GM04504 (cell line): ENCODE measurements around the gene SMIM31.

Source experiments
- DNase-seq: peaks from one replicate; pipeline ENCODE4 v3.0.0-alpha.2; 2012; ENCODE audit warnings: low read depth

SMIM31 gene

GRCh38 chr4:164789047-164789446, 35.1 kb downstream of the SMIM31 start:
- no peak for DNase-seq

DNA sequence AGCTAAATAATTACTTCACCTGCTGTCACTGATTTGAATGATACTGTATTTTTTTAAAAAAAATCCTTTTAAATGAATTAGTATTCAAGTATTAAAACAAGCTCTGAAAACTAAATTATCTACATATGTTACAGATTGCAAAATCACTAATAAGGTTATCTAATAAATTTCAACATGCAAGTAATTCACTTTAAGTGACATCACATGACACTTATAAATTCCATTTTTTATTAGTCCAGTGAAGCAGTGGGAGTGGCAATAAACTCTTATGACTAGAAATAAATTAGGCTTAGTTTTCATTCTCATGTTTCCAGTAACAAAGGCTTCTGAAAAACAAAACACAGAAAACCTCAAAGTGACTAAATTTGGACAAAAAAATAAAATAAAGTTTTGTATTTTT, 36.3 kb downstream of the SMIM31 start:
- DNase-seq = no peak

- no peak for DNase-seq
Measured at GRCh38 chr4:164799410-164799809, 45.5 kb downstream of the SMIM31 start.

DNA sequence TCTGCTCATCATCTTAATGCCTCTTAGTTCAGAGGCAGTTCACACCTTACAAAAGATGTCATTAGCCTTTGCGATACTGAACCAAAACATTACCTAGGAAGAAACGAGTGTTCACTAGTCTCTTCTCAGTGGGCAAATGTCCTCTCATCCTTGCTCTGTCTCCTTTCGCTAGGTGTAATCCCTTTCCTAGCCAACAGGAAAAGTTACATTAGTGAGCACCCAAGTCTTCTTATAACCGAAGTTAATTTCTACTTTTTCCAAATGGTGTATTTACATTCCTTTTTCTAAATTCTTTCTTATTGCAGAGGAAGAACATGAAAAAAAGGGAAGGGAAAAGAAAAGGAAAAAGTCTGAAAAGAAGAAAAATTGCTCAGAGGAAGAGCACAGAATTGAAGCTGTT, 46.9 kb downstream of the SMIM31 start:
- DNase-seq = no peak

DNA sequence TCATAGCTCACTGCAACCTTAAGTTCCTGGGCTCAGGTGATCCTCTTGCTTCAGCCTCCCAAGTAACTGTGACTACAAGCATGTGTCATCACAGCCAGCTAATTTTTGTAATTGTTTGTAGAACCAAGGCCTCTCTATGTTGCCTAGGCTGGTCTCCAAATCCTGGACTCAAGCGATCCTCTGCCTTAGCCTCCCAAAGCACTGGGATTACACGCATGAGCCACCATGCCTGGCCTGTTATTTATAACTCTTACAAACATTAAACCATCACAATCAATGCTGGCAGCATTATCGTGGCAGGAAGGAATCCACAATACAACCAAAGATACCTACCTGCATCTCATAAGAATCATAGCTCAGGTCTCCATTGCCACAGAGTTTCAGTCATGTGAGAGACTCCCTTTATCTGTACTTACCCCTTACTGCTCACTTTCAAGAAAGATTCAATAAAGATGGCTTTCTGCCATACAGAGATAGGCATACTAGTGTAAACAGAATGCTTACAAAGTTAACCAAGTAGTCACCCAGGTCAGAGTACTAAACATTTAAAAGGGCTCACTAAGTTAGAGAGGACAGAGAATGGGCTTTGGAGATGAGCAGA, 48.5 kb downstream of the SMIM31 start:
- no peak for DNase-seq

- no peak for DNase-seq
Measured at GRCh38 chr4:164803702-164804101, 49.8 kb downstream of the SMIM31 start.

GRCh38 chr4:164807611-164808010, 53.7 kb downstream of the SMIM31 start:
- no peak for DNase-seq

DNA sequence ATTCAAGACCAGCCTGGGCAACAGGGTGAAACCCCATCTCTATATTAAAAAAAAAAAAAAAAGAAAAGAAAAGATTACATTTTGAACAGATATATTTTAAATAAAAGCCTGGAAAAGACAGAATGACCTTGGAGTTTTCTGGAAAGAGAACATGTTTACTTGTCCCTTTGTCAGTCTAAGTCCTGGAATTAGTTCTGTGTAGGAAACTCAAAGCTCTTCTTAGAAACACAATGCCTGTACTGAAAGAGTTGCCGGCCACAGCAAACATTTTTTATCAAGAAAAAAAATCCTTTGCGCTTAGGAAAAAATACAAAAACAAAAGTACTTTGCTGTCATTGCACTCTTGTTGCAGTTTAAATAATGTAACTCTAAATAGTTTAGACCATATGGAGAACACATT, 59.6 kb downstream of the SMIM31 start:
- DNase-seq = no peak

- DNase-seq = no peak
Measured at GRCh38 chr4:164815711-164816110, 61.8 kb downstream of the SMIM31 start.

GRCh38 chr4:164819366-164819765, 65.4 kb downstream of the SMIM31 start:
- DNase-seq = no peak

- DNase-seq = no peak
Measured at GRCh38 chr4:164821711-164822110, 67.8 kb downstream of the SMIM31 start.

DNA sequence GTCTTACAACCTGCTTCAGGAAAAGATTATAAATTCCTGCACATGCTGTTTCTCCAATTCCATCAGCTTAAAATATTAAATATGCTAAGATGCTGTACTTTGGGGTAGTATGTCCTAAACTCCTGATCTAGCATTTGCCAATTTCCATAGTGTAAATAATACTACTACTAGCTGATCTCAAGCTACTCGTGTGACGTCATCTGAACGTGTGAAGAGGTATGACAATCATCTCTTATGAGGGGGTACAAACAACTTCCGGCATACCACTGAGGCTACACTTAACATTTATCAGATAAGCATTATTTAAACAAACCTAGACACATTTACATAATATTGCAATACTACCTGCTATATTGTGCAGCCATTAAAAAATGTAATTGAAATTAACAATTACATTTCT, 70.7 kb downstream of the SMIM31 start:
- no peak for DNase-seq

DNA sequence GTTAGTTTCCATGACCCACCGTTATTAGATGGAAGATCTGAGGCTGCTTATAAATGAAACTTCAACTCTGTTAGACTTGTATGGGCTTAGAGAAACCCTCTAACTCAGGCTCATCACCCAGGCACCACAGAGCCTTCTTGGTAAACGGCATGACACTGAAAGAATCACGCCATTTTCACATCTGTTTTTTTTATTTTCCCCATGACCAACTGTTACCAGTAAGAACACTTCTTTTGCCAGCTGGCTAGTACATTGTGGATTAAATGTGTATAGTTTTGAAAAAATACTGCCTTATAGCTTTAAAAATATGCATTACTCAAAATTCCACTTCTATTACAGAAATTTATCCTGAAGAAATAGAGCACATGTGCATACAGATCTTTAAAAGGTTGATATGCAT, 75.0 kb downstream of the SMIM31 start:
- no peak for DNase-seq

GRCh38 chr4:164846566-164846965, 92.6 kb downstream of the SMIM31 start:
- no peak for DNase-seq

GRCh38 chr4:164847016-164847415, 93.1 kb downstream of the SMIM31 start:
- no peak for DNase-seq

DNA sequence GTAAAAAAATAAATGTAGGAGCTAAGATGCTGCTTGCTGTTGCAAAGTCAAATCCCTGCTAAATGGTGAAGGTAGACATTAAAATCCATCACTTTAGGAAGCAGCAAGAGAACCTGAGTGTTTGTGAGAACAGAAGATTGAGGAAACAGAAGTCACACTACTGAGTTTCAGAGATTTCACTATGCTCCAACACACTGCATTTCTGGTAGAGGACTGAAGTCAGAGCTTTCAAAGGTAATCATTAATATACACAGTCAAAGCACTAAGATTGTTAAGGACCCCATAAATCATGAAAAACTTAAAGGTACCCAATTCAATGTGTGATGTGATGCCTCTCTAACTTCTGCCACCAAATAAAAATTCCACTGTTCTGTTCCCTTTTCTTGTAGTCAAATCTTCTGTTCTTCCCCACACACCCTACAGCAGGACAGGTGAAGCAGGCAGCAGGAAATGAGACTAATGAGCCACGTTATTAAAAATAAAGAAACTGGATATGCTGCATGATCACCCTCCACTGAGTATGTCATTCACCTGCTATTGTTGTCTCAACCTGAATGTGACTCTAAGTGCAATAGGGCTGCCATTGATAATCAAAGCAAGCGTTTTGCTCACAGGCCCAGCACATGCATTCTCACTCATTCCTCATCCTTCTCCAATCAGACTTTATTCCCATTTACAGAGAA, 94.2 kb downstream of the SMIM31 start:
- DNase-seq = no peak
